ENCODE data around the gene CDC42BPB. TPM values are rescaled to one million over a fixed set of nuclear protein-coding genes. Genes with fewer than 3 reads are reported as not detected.

CDC42BPB gene
- total RNA-seq, 1 experiment from 2014 or later = 96.9 TPM

DNA sequence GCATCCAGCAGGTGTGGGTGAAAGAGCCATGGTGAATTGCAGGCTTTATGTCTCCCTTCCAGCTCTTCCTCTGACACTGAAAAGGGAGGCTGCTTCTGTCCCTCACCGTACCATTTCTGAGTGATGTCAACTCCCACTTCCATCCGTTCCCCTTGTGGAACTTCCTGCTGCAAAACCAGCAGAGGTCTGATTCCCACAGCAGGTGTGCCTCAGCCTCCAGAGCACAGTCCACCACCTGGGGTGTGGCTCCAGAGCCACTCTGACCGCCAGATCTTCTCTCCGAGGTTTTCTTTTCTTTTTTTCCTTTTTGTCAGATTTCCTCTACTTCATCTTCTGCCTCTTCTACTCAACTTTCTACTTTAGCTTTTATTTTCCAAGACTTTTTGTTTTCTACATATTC, 62.7 kb downstream of the CDC42BPB start (continued):
- no peak for TF ChIP-seq RELA (CRISPR knock-in tag; IDR thresholded peaks at IDR 0.05; ENCODE audit: borderline replicate concordance)
- TF ChIP-seq ZNF425 (CRISPR knock-in tag; conservative IDR thresholded peaks at IDR 0.05) = no peak
- TF ChIP-seq ZNF317 (CRISPR knock-in tag; IDR thresholded peaks at IDR 0.05; ENCODE audit: borderline replicate concordance, low read depth) = no peak
- no peak for TF ChIP-seq TEAD4 (CRISPR knock-in tag; IDR thresholded peaks at IDR 0.05)
- TF ChIP-seq, protein P1, sequence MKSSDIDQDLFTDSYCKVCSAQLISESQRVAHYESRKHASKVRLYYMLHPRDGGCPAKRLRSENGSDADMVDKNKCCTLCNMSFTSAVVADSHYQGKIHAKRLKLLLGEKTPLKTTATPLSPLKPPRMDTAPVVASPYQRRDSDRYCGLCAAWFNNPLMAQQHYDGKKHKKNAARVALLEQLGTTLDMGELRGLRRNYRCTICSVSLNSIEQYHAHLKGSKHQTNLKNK (CRISPR knock-in tag; IDR thresholded peaks at IDR 0.05) = no peak
- no peak for TF ChIP-seq HMGXB4 (CRISPR knock-in tag; IDR thresholded peaks at IDR 0.05)
- TF ChIP-seq SMAD4 (CRISPR knock-in tag; IDR thresholded peaks at IDR 0.05) = no peak

- Mint-ChIP-seq H3K27me3 (ENCODE audit: low read depth) (no peaks in the 10 kb centered on the region), H3K4me1 (no peaks in the 10 kb centered on the region), H3K4me3 (no peak overlapping the region), H3K27ac (peak overlapping the region; percentile 5; the same call in 1 of the 2 replicates), H3K36me3 (peaks cover 54% of the 10 kb centered on the region), H3K9me3 (peaks cover 7% of the 10 kb centered on the region)
- ATAC-seq (no peak), DNase-seq (ENCODE audit: low spot score) (no peak)
- ChIA-PET POLR2A (no interaction called here), CTCF (no interaction called here)
- TF ChIP-seq HMGXB4 (CRISPR knock-in tag; IDR thresholded peaks at IDR 0.05) (no peak), ZBTB43 (CRISPR knock-in tag; IDR thresholded peaks at IDR 0.05) (no peak), GRHL2 (CRISPR knock-in tag; IDR thresholded peaks at IDR 0.05; ENCODE audit: insufficient replicate concordance, severe bottlenecking) (no peak), CDX4 (CRISPR knock-in tag; IDR thresholded peaks at IDR 0.05; ENCODE audit: borderline replicate concordance) (no peak), NR3C1 (CRISPR knock-in tag; conservative IDR thresholded peaks at IDR 0.05; ENCODE audit: low read depth) (no peak), CREM (CRISPR knock-in tag; IDR thresholded peaks at IDR 0.05) (no peak), TEAD4 (CRISPR knock-in tag; IDR thresholded peaks at IDR 0.05) (no peak), TEAD1 (CRISPR knock-in tag; IDR thresholded peaks at IDR 0.05) (no peak), AFF4 (CRISPR knock-in tag; IDR thresholded peaks at IDR 0.05; ENCODE audit: borderline replicate concordance) (no peak)
- TF ChIP-seq, protein P2, sequence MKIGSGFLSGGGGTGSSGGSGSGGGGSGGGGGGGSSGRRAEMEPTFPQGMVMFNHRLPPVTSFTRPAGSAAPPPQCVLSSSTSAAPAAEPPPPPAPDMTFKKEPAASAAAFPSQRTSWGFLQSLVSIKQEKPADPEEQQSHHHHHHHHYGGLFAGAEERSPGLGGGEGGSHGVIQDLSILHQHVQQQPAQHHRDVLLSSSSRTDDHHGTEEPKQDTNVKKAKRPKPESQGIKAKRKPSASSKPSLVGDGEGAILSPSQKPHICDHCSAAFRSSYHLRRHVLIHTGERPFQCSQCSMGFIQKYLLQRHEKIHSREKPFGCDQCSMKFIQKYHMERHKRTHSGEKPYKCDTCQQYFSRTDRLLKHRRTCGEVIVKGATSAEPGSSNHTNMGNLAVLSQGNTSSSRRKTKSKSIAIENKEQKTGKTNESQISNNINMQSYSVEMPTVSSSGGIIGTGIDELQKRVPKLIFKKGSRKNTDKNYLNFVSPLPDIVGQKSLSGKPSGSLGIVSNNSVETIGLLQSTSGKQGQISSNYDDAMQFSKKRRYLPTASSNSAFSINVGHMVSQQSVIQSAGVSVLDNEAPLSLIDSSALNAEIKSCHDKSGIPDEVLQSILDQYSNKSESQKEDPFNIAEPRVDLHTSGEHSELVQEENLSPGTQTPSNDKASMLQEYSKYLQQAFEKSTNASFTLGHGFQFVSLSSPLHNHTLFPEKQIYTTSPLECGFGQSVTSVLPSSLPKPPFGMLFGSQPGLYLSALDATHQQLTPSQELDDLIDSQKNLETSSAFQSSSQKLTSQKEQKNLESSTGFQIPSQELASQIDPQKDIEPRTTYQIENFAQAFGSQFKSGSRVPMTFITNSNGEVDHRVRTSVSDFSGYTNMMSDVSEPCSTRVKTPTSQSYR (CRISPR knock-in tag; IDR thresholded peaks at IDR 0.05) = no peak
- TF ChIP-seq, protein P3, sequence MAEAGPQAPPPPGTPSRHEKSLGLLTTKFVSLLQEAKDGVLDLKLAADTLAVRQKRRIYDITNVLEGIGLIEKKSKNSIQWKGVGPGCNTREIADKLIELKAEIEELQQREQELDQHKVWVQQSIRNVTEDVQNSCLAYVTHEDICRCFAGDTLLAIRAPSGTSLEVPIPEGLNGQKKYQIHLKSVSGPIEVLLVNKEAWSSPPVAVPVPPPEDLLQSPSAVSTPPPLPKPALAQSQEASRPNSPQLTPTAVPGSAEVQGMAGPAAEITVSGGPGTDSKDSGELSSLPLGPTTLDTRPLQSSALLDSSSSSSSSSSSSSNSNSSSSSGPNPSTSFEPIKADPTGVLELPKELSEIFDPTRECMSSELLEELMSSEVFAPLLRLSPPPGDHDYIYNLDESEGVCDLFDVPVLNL (CRISPR knock-in tag; IDR thresholded peaks at IDR 0.05; ENCODE audit: borderline replicate concordance, low read depth) = no peak
- TF ChIP-seq, protein P4, sequence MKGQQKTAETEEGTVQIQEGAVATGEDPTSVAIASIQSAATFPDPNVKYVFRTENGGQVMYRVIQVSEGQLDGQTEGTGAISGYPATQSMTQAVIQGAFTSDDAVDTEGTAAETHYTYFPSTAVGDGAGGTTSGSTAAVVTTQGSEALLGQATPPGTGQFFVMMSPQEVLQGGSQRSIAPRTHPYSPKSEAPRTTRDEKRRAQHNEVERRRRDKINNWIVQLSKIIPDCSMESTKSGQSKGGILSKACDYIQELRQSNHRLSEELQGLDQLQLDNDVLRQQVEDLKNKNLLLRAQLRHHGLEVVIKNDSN (CRISPR knock-in tag; IDR thresholded peaks at IDR 0.05) = no peak
Measured at GRCh38 chr14:102993523-102993922, 63.8 kb downstream of the CDC42BPB start.

Measured in WTC11 (cell line).